HCT116 (cell line): Measurements from ENCODE around the gene USP15.

ENCODE experiments used
- CBX3 ChIP-seq: IDR thresholded peaks from 2 replicates; pipeline ENCODE4 v1.6.1; 2012; ENCODE audit warnings: low read depth
- CTCF ChIP-seq, 3 experiments: fragments of 200-600 bp in 1 of 3; sonication (generic) in 1 of 3; IDR thresholded peaks in 2 of 3; conservative IDR thresholded peaks in 1 of 3; 2 replicates each; pipeline ENCODE4 v1.5.1; 2012 to 2017; ENCODE audit warnings: low read depth in 2 of 3, low read length in 2 of 3, antibody characterized with exemption in 1 of 3, borderline replicate concordance in 1 of 3, control low read depth in 1 of 3, mild to moderate bottlenecking in 1 of 3, mixed read lengths in 1 of 3, mixed run types in 1 of 3, moderate library complexity in 1 of 3; ENCODE audit not compliant: insufficient read depth in 1 of 3
- EZH2 ChIP-seq: fragments of 200-600 bp; sonication (generic); IDR thresholded peaks from 2 replicates; pipeline ENCODE4 v1.6.1; 2017; ENCODE audit warnings: antibody characterized with exemption, mixed run types
- JUND ChIP-seq: IDR thresholded peaks from 2 replicates; pipeline ENCODE4 v1.6.1; 2012
- POLR2A ChIP-seq: IDR thresholded peaks from 2 replicates; pipeline ENCODE4 v1.7.0; 2011; ENCODE audit warnings: borderline replicate concordance; ENCODE audit not compliant: insufficient read depth, insufficient read length; ENCODE audit errors: extremely low read depth
- ZBTB33 ChIP-seq: IDR thresholded peaks from 2 replicates; pipeline ENCODE4 v1.6.1; 2011; ENCODE audit warnings: mild to moderate bottlenecking, low read length, moderate library complexity; ENCODE audit not compliant: insufficient replicate concordance; ENCODE audit errors: extremely low read depth

- TF ChIP-seq JUND (no peak), ZBTB33 (no peak), POLR2A (no peak), EZH2 (no peak), CTCF (IDR thresholded peaks at IDR 0.05 in 2 of 3, conservative IDR thresholded peaks at IDR 0.05 in 1 of 3; ENCODE audit: borderline replicate concordance in 1 of 3, insufficient read depth in 1 of 3, low read depth in 2 of 3, low read length in 2 of 3) (no peak), CBX3 (no peak)
These were observed 119.5 kb downstream of the USP15 start for GRCh38 chr12:62379723-62380045.
